ENCODE measurements around the gene KCP. TPM values are rescaled to one million over a fixed set of nuclear protein-coding genes. Genes with fewer than 3 reads are reported as not detected.

The KCP gene
- not detected in 2 replicates for total RNA-seq

DNA sequence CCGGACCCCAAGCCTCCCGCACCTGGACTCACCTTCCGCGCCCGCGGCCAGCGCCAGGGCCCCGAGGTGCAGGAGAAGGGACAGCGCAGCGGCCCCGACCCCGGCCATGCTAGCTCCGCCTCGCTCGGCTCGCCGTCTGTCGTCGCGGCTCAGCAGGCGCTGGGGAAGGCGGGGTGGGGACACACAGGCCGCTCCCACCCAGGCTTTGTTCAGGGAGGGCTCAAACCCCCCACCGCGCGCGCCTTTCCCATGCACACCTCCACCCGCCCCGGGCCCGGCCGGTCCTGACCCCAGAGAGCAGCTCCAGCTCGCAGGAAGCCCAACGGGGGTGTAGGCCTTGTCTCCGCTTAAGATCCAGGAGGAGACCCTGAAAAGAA is at the start of gene KCP:
Gene KCP, minus strand, starts transcription at position 141 of the 377 bp plus-strand sequence. Its CDS starts 33 bp downstream, at position 108.

DNA sequence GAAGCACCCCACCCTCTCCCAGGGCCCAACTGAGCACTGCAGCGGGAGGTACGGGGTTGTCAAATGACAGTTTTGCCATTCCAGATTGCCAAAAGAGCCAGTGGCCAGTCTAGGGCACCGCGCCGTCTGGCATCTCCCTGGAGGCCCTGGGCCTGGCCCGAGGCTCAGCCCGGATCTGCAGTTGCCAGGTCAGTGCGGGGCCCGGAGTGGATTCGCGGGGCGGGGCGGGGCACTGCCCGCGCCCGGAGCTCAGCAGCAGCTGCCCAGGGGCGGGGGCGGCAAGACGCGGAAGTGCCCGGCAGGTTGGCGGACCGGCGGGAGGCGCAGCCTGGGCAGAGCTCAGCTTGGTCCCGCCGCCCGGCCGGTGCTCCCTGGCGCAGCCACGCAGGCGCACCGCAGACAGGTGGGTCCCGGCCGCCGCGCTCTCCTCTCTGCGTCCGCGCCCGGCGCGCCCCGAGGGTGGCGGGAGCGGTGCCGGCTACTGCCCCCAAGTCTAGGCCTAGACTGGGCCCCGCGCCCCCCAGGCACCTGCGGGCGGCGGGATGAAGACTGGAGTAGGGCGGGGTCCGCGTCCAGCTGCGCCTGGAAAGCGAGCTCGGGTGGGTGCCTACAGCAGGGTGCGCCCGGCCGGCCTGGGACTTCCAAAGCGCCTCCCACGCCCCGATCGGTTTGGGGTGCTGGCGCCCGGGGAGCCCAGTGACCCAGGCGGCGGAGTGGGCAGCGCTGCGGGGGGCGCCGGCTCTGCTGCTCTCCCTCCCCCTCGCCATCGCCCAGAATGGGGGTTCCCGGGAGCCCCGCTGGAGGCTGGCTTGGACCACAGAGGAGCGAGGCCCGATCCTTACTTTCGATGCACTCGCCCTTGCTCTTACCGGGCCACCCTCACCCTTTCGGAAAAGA is 27.4 kb upstream of the KCP start, which contains the start of gene IRF5:
Gene IRF5, plus strand, starts transcription at position 281 of the 897 bp plus-strand sequence. CDS start 4,155 bp downstream, outside the sequence.

DNA sequence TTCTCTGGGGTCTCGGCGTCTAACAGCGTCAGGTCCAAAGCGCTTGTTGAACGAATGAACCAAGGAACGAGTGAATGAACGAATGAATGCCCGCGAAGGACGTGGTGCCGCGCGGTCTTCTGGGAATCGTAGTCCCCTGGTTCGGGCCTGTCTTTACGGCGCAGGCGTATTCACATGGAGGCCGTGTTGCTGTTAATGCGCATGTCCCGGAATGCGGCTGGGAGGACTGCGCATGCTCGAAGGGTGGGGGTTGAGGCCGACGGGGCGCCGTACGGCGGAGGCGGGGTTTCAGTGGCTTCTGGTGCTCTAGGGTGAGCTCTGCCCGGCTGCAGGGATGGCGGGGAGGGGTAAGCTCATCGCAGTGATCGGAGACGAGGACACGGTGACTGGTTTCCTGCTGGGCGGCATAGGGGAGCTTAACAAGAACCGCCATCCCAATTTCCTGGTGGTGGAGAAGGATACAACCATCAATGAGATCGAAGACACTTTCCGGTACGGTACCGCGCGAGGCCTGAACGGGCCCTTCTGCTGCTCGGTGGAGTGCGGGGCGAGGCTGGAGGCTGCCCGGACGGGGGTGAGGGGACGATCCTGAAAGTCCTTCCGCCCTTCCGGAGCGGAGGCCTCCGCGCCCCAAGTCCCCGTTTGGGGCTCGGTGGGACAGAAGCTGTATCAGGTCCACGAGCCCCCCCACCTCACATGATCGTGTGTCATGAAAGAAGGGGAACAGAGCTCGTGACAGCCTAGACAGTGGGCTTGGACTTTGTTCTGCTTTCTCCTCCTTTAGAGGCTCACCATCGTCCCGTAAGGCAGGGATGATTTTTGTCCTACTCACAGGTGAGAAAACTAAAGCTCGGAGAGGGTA is 47.7 kb downstream of the KCP start, which contains the start of gene ATP6V1F:
Gene ATP6V1F, plus strand, starts transcription at position 286 of the 862 bp plus-strand sequence. Its CDS starts 49 bp downstream, at position 335.

DNA sequence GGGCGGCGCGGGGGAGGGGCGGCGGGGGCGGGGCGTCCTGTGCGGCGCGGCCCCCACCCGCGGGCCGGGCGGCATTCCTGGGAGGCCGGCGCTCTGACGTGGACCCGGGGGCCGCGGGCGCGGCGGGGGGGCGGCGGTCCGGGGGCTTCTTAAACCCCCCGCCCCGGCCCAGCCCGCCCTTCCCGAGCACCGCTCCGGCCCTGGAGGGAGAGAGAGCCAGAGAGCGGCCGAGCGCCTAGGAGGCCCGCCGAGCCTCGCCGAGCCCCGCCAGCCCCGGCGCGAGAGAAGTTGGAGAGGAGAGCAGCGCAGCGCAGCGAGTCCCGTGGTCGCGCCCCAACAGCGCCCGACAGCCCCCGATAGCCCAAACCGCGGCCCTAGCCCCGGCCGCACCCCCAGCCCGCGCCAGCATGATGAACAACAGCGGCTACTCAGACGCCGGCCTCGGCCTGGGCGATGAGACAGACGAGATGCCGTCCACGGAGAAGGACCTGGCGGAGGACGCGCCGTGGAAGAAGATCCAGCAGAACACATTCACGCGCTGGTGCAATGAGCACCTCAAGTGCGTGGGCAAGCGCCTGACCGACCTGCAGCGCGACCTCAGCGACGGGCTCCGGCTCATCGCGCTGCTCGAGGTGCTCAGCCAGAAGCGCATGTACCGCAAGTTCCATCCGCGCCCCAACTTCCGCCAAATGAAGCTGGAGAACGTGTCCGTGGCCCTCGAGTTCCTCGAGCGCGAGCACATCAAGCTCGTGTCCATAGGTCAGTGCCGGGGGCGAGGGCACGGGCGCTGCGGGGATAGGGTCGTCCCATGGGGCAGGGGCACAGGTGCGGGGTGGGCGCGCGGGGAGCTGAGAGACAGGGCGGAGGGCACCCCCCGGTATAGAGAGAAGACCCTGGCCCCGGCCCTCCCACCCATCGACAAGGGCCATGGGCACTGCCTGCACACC is 80.0 kb downstream of the KCP start, which contains the start of gene FLNC:
Gene FLNC, plus strand, starts transcription at position 176 of the 947 bp plus-strand sequence. Its CDS starts 232 bp downstream, at position 408.

Other genes starting within 250 kb of the KCP start
- gene GARIN1A, start 238.4 kb downstream of the KCP start, total RNA-seq = 0.19 and 0.20 TPM in 2 replicates
- 294 and 337 TPM in 2 replicates for gene CALU, start 171.3 kb downstream of the KCP start, total RNA-seq
- not detected in 2 replicates for gene OPN1SW, start 134.9 kb downstream of the KCP start, total RNA-seq
- gene CCDC136, start 118.7 kb downstream of the KCP start, total RNA-seq = 0.62 and 2.5 TPM in 2 replicates
- 94.0 and 106 TPM in 2 replicates for gene FLNC, start 80.3 kb downstream of the KCP start, total RNA-seq
- gene ATP6V1F, start 47.9 kb downstream of the KCP start, total RNA-seq = 58.9 and 98.5 TPM in 2 replicates
- not detected in 2 replicates for gene IRF5, start 27.2 kb upstream of the KCP start, total RNA-seq
- 24.6 and 28.1 TPM in 2 replicates for gene TNPO3, start 144.4 kb upstream of the KCP start, total RNA-seq
- gene TSPAN33, start 234.0 kb upstream of the KCP start, total RNA-seq = 0.15 TPM in 1 of 2 replicates, not detected in the other